RKO (cell line): Measurements from ENCODE around the gene RASSF4.

Experiments used
- DNase-seq: peaks from one replicate; pipeline ENCODE4 v3.0.0-alpha.2; 2016; ENCODE audit warnings: low spot score

Gene RASSF4

DNA sequence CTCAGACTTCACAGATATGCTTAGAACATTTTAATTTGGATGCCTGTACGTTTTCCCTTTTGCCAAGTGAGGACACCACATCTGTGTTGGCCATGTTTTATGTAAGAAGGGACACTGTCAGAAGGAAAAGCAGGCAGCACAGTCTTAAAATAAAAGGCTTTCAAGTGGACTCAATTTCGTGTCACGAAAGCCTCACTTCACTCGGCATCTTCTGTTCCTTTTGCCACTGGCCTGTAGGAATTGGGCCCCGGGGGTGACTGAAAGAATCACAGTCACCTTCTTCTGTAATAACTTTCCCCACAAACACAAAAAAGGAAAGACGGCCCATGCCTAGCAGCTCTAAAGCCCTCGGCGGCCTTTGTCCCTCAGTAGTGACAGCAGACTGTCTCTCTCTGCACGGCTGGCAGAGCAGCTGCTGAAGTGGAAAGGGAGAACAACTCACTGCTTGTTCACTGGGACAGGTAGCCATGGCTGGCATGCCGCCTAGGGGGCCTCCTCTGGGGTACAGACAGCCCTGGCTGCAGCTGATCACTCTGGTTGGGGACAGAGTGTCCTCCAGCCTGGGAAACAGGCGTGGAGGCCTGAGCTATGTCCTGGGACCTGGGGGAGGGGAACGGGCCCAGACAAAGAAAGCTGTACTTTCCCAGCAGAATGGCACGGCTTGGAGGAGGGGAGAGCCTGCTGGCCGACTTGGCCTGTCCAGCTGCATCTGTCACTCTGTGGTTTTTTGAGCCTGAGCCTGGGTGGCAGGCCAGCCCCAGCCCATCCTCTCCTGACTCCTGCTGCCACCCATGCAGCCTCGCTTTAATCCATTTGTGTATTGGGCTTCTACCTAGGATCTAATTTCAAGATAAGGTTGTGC lies 4.4 kb downstream of the RASSF4 start:
- DNase-seq, result no peak

DNA sequence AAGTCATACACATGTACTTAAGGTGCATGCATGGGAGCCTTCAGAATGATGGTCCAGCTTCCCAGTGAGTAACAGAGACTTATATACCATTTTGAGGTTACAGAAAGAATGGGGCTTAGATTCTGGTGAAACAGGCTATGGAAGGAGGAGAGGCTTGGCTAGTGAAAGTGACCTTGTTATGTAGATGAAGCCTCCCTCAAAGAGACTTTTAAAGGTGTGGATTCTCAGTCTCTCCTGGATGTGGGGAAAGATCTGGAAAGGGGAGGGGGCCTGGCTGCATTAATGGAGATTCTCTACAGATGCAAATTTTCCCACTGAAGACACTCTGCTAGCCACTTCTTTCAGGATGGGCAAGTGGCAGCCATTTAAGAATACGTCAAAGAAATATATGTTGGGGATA lies 5.5 kb downstream of the RASSF4 start:
- DNase-seq, result no peak

DNA sequence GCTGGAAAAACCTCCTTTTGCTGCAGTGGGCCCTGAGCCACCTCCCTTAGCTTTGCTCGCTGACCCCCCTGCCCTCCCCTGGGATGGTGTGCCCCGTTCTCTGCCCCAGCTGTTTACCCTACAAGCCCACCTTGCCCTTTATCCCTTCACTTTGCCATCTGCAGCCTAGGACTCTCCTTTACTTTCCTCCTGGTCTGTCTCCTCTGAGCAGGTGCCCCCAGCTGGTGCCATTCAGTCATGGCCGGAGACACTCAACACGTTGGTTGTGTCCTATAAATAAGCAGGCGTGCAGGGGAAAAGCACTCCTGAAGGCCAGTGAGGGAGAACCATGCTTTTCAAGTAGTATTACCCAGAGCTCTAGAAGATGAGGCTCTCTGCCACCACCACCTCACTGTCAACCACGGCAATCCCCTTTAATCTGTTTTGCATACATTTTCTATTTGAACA lies 6.1 kb downstream of the RASSF4 start:
- DNase-seq, result no peak

DNA sequence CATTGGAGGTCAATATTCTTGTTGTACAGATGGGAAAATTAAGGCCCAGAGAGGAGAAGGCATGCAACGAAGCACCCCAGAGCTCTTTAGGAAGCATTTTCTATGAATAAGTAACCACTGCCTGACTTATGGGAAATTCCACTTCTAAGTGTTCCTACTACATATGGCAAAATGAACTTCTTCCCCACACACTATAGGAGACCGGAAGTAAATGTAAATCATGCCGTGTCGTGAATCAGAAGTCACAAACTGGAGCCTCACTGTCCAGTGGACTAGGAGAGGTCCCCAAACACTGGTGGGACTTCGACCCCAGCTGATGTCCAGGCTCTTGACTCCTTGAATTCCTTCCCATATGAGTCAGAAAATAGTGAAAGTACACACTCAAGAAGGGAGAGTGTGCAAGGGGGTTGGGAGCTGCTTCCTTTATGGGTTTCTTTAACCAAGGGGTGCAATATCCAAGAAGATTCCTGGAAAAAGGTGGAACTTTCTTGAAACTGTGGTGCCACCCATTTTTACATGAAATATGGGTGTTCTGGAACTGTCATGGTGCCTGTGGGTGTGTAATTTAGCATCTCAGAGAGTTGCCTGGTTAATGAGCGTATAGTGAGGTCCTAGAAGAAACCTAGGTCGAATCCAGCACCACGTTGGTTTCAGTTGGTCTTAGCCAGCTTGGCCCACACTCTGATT lies 6.7 kb downstream of the RASSF4 start:
- no peak for DNase-seq

DNA sequence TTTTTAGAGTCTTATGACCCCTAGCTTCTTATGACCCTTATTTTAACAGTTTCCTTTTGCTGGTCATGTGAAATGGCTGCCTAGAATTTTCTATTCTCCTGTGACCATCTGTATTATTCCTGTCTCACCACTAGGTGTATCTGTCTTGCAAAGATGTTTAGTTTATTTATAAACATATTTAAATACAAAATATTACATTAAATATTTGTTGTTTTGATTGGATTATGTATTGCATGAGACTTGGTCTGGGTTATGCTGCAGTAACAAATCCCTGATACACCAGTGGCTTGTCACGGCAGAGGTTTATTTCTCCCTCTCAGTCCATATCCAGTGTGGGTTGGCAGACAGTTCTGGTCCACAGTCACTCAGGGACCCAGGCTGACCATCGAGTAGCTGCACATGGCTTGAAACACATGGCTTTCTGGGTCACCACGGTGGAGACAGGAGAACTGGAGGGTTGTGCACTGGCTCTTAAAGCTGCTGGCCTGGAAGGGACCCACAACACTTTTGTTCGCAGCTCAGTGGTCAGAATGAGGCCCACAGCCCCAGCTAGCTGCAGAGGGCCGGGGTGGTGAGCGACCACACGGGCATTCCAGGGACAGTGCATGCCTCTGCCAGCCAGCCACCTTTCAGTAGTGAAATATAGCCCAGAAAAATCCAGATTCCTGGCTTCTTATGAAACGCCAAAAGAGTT lies 7.4 kb downstream of the RASSF4 start:
- DNase-seq, result peak; percentile 23

DNA sequence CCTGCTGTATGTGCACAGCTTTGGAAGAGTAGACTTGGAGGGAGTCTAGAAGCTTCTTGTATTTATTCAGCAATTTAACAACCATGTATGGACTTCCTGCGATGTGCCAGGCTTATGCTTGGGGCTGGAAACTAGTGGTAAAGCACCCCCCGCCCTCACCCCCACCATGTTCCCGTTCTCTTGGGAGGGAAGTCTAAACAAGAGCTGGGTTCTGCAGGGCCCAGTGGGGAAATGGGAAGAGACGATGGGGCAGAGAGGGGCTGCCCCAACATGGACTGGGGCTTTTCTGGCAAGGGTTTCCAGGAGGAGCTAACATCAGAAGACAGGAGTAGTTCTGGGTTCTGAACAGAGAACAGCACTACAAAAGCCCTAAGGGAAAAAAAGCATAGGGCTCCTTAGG lies 8.0 kb downstream of the RASSF4 start:
- DNase-seq, result no peak

DNA sequence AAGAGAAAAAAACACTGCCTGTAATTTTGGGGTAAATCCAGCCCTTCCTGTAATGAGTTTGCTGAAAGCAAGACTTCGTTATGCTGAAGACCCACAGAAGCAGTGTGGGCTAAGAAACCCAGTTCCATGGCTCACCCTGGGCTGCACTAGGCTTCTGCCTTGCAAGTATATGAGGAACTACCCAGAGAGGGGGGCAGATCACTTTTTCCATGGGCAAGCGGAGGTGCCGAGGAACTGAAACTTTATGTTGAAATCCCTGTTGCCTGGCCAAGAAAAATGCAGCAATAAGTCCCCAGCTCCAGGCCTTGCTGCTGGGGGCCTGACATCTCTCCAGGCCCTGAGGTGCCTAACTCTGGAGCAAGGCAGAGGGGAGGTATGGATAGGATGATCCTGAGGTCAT lies 8.5 kb downstream of the RASSF4 start:
- no peak for DNase-seq

DNA sequence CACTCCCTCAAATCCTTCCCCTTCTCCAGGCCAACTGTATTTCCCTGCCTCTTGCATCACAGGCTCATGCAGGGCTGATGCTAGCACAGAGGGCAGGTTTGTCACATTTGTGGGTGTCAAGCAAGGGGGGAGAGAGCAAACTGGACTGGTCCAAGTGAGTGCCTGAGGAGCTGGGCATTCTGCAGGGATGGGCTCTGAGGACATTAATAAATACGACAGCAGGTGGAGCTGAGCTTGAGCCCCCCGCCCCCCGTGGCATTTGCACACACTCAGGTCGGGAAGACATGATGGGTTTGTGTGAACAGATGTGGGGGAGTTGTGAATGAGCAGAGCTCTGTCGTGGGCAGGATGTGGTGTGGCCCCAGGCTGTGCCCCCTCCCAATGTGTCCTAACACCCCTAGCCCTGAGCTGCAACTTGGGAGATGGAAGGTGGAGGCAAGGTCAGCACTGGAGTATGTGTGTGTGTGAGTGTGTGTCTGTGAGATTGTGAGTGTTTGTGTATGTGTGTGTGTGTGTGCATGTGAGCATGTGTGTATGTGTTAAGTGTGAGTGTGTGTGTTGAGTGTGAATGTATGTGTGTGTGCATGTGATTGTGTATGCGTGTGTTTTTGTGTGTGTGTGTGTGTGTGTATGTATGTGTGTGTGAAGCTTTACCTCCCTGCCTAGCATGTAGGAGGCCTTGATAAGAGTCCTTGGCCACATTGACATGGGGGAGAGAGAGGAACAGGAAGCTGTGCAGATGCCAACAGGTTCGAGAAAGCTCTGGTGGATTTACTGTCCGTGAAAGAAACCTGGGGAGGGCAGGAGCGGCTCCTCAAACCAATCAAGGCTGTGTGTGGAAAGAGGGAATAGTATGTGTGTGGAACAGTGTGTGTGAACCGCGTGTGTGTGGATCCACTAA lies 9.1 kb downstream of the RASSF4 start:
- DNase-seq, result no peak

DNA sequence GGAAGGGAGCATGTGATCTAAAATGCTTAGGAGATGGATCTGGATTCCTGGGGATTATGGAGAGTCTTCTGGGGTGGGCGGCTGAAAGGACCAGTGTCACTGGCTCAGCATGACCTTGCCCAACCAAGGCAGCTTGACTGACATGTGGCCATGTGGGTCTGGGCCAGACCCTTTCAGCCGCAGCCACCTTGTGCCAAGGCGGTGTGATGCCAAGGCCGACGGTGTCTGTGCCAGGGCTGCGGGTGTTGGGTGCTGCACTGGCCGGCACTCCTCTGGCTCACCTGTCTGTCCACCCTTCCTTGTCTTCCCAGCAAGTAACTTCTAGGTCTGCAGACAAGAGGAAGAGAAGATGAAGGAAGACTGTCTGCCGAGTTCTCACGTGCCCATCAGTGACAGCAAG lies 10.3 kb downstream of the RASSF4 start:
- DNase-seq, result no peak

DNA sequence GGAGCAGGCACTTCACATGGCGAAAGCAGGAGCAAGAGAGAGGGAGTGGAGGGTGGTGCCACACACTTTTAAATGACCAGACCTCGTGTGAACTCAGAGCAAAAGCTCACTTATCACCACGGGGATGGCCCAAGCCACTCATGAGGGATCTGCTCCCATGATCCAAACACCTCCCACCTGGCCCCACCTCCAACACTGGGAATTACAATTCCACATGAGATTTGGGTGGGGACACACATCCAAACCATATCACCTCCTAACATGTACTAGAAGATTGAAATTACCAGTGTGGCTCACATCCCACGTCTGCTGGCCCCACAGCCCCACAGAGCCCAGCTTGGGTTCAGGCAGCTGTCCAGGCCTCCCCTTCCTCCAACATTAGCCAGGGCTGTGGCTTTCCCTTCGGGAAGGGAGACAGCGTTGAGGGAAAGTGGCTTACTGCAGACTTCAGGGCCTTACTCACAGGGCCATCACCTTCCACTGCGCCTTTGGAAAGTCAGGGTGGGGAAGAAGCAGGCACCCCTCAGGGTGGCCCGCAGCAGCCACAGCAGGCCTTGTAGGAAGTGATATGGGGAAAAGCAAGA lies 11.3 kb downstream of the RASSF4 start:
- DNase-seq, result no peak

DNA sequence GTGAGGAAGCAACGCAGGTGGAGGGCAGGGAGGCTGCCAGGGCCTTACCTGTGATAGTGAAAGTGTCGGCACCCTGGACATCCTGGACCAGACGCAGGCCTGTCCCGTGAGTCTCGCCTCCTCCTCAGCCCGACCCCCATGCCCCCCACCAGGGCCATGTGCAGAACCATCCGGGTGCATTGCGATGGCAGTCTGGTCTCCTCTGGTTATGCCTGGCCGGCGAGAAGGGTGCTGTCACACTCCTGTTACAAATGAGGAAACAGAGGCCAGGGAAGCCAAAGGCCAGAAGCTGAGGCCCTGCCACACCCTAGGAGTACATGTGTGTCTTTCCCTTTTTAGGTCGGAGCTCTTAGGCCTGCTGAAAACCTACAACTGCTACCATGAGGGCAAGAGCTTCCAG lies 11.8 kb downstream of the RASSF4 start:
- DNase-seq, result no peak

DNA sequence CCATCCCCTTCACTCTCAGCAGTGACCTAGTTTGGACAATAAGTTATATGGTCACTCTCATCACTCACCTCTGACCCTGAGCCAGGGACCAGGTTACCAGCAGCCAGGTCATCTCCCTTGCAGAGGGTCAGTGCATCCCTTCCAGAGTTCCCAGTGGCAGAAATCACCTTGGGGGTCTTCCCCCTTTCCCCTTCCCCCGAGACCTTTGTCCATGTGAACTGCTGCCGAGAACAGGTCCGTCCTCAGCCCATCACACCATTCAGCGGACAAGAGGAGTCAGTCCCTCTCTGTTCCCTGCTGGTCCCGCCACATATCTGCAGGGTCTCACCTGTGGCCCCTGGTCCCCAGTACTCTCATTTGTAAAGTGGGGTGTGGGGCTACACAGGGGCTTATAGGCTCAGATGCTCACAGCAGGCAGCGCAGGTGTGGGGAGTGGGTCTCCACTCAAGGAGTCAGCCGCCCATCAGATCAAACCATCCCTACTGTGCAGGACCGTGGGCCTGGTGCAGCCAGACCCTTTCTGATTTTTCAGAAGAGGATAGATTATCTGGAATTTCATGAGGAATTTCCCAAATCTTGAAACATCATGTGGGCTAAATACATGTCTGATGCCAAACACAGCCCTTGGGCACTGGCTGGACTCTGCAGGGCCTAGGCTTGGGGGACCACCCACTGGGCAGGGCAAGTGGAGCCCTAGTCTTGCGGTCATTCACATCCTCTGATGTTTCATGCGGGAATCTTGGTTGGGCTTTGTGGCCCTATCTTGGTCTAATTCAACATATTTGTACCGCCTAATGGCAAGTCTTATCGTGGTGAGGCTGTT lies 12.5 kb downstream of the RASSF4 start:
- no peak for DNase-seq

DNA sequence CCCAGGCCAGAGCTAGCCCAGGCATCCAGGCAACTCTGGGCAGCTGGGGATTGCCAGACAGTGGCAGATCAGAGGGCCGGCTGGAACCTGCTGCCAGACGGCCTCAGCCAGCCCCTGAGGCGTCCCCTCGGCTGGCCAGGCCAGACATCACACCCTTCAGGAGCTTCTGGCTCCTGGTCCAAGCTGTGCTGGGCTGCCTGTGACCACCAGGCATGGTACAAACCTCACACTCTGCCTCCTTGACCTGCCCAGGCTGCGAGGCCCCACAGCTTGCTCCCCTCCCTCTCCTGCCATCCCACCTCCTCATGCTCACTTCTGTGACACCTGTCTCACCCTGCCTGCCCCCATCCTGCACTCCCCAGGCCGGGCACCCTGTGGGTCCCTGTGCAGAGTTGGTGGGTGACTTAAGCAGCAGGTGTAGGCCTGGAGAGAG lies 13.3 kb downstream of the RASSF4 start:
- no peak for DNase-seq

DNA sequence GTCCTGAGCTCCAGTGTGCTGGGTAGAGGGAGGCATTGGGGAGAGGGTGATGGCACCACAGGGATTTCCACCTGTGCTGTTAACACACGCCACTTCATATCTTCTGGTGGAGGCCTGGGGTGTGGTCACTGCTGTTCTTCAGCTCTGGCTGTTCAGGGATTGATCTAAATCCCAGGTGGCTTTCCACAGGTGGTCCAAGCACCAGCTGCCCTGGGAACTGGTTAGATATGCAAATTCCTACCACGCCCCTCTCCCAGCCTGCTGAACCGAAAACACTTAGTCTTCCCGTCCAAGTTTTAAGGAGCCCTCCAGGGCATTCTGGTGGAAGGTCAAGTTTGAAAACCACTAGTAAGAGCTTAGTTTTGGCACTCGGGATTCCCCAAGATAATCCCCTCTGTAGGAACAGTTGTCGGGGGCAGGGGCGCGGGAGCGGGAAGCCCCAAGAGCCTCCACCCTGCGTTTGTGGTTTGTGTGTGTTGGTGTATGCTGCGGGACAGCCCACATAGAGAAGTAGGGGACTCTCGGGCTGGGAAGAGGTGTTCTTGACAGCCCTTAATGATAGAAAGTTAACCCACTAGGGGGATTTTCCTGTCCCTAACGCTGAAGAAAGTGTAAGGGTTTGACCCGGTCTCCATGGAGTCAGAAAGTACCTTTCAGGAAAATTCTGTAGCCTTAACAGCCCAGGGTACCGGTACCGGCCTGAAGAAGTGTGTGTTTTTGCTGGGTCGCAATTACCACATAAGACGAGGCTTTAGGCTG lies 13.9 kb downstream of the RASSF4 start:
- DNase-seq, result no peak

DNA sequence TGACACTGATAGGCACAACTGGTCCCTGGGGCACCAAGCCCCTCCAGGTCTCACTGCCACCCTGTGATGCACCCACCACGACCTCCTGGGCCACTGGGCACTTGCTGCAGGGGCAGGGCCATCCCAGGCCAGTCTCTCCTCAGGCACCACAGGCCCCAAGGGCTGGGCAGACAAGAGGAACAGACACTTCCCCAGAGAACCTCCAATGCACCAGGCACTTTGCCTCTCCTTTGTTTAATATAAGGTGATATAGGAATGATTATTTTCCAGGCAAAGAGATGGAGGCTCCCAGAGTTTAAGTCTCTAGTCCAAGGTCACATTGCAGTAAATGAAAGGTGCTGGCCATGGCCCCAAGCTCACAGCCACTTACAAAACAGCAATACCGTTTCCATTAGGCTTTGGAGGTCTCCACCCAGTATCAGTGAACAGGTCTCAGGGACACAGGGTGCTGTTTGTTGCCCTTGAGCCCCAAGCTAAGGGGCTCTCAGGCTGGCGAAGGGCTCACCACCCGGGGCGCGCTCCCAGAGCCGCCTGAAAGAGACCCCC lies 14.6 kb downstream of the RASSF4 start:
- DNase-seq, result peak; percentile 35

DNA sequence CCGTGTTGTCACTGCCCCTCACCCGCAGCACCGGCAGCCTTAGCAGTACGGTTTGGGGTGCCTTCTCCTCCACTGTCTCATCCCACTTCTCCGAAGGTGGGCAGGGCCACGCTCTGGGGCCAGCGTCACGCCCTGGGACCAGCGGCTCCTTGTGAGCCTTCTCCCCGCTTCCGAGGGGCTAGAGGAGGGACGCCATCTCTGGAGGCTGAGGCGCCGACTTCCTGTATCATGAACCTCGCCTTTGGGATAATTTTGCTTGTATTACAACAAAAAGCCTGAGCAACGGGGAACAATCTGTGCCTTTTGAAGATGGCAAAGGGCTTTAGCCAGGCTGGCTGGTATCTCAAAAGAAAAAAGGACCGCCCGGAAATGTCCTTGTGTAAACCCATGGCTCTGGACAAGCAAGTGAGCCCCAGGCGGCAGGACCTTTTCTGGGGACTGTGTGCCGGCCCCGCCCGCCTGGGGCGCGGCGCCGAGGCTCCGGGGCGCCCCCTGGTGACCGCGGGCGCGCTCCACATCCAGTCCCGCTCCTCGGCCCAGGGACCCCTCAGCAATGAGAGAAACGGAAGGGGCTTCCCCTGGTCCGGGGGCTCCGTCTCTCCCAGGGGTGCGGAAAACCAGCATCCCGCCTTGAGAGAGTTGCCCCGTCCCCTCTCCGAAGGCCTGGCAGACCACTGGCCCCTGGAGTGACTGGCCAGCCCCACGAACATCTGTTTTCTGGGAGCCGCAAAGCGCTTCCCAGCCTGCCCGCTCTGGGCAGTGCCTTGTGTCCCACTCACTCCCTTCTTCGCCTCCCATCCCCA lies 15.2 kb downstream of the RASSF4 start:
- peak; percentile 88 for DNase-seq

DNA sequence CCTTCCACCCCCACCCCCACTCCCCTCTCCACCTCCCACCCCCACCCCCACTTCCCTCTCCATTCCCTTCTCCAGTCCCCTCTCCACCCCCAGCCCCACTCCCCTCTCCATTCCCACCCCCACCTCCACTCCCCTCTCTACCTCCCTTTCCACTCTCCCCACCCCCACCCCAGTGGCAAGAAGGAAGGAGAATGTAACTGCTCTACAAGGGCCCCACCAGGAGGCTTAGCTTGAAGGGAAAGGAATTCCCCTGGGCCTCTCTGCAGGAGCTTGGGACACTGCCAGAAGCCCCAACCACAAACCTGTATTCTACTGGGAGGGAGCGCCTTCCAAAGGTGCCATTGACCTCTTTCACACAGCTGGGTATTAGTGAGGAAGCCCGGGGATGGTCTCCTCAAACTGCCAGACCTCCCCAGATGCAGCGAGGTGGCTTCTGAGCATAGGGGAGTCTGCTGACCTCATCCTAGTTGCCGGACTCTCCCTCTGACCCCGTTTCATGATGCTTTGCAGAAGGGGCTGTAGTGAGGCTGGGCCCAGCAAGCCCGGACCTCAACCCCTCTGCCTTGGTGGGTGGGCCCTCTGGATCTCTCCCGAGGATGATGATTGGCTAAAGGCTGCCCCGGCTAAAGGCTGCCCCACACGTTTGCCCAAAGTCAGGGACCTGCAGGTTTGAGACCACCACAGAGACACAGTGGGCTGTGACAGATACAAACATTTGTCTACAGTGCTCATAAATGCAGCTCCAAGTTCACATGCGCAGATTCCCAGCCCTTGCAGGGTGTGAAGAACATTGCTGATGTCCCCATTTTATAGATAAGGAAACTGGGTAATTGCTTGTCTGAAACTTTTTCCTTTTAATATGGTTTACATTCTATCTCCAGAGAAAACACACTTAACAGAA lies 16.1 kb downstream of the RASSF4 start:
- DNase-seq, result no peak
